HG02642 (cell line): ENCODE measurements around the gene SEMA5B.

Source experiments
- ATAC-seq: cut with Tn5 transposase; IDR thresholded peaks from one replicate; pipeline ENCODE4 v1.9.1; 2021; ENCODE audit warnings: mild to moderate bottlenecking; ENCODE audit not compliant: unreplicated experiment, poor library complexity

Gene SEMA5B

DNA sequence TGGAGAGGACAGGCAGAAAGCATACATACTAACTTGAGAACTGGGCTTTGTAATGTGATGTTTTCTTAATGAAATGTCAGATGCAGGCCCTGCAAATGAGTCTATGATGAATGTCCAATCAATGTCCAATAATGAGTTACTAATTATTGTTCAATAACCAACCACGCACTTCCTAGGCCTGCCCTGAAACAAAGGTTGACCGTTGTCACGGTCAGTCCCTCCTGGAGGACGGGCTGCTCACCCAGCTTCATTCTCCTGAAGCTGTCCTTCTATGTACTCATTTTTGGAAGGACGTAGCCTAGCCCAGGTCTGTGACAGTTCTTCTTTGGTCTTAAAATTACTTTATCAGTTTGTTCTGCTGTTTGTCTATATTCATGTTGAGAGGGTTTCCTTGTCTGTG, 30.9 kb upstream of the SEMA5B start:
- no peak for ATAC-seq

DNA sequence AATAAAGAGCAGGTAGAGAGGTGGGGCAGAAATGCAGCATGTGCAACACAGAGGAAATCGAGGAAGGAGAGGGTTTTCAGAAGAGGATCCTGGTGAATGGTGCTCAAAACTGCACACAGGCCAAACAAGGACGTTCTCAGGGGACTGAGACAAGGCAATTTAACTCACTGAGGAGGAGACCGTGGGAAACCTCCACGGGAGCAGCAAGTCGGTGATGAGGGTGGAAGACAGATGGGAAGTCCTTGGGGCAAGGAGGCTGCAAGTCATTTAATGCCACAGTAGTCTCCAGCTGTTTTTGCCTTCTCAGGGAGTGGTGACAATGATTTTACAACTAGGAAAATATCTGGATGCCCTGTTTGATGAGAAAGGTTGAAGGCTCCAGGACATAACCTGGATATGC, 27.8 kb upstream of the SEMA5B start:
- no peak for ATAC-seq

DNA sequence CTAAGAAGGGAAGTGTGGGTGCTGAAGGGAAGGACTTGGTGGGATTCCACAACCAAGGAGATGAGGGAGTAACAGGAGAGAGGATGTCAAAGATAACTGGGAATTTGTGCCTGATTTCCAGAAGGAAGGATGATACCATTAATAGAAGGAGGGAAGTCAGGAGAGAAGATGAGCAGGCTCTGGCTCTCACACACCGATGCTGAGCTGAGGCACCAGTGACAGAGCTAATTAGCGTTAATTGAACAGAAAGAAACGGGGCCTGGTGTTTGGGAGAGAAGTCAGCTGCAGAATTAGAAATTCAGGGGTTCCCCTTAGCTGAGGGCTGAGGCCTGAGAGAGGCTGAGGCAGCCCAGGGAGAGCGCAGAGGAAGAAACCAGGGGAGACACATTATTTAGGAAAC, 27.4 kb upstream of the SEMA5B start:
- ATAC-seq: no peak

DNA sequence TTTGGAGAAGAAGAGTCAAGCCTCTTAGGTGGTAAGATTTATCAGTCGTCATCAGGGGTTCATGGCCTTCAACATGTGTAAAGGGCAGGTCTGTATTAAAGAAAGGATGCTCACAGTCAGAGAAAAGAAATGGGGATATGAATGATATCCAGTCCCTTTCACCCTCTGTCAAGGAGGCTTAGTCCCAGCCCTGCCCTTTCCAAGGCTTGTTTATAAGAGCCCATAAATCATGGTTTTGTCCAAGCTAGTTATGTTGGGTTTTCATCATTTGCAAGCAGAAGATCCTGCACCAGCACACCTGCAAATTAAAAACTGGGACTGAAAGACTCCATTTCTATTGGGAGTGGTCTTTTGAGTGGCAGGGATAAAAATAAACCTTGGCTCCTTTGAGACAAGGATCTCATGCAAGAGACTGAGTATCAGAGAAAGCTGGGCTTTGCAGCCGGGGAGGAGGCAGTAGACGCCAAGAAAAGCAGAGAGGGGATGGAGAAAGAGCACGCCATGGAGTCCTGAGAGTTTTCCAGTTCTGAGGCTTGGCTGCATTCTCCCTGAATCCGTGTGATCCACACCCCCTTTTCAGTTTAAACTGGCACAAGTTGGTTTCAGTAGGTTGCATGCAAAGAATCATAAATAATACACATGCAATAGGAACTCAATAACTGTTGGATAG, 26.7 kb upstream of the SEMA5B start:
- no peak for ATAC-seq

DNA sequence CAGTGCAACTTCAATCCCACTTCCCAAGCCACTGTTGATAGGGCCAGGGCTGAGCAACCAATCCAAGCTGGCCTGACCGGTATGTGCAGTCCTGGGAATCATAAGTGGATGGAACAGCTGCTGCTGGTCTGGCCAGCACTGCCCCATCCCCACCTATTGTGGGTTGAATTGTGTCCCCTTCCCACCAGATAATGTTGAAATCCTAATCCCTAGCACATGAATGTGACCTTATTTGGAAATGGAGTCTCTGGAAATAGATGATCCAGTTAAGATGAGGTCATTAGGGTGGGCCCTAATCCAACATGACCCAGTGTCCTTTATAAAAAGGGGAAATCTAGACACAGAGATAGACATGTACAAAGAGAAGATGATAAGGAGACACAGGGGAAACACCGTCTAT, 25.5 kb upstream of the SEMA5B start:
- no peak for ATAC-seq

DNA sequence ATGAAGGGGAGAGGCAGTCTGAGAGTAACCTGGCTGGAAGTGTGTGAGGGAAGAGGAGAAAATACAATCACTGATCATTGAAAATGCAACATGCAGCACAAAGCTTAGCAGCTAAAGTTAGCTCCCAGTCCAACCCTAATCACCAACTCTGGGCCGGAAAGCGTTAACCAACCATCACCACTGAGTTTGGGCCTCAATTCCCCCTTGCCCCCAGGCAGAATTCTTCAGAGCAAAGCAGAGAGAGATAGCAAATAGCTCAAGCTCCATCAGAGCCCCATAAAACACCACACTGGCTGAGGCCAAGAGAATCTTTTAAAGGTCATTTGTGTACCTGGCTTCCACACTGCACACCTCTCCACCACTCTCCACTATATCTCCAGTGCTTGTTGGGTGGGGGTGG, 23.1 kb upstream of the SEMA5B start:
- no peak for ATAC-seq

DNA sequence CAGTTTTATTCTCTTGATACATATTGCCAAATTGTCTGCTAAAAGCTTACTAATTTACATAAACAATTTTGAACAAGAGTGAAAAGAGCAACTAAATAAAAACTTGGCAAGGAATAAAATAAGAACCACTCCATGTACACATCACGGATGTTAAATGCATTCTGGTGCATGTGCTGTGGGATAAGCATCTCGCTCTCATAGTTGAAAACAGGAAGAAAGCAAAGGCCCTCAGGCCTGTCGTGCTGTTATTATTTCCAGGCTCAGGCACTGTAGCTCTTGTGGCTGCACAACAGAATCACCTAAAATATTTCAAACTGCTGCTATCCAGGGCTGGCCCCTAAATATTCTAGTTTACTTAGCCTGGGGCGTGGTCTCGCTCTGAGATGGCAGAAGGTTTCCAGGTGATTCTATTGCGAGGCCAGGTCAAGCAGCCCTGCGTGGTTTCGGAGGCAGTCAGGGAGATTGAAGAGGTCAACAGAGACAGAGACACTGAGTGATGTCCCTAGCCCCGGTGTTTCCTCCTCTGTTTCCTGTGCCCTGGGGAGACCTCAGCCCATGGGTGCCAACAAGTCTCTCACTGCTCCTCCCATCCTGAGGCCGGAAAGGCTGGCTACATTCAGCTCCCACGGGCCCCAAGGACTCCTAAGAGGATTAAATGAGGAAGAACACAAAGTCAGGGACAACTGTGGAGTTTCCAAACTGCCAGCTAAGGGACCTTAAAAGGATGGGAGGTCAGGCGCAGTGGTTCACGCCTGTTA, 21.1 kb upstream of the SEMA5B start:
- no peak for ATAC-seq

DNA sequence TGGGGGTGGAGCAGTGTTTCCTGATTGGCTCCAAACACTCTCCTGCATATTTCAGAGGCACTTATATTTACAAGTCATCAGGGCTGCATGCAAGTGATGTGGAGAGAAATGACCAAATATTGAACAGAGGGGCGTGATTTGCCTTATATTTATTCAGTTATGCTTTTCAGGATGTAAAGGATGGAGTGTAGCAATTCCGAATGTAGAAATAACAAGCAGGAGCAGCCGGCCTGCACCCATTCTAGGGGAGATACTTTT, 19.4 kb upstream of the SEMA5B start:
- no peak for ATAC-seq

DNA sequence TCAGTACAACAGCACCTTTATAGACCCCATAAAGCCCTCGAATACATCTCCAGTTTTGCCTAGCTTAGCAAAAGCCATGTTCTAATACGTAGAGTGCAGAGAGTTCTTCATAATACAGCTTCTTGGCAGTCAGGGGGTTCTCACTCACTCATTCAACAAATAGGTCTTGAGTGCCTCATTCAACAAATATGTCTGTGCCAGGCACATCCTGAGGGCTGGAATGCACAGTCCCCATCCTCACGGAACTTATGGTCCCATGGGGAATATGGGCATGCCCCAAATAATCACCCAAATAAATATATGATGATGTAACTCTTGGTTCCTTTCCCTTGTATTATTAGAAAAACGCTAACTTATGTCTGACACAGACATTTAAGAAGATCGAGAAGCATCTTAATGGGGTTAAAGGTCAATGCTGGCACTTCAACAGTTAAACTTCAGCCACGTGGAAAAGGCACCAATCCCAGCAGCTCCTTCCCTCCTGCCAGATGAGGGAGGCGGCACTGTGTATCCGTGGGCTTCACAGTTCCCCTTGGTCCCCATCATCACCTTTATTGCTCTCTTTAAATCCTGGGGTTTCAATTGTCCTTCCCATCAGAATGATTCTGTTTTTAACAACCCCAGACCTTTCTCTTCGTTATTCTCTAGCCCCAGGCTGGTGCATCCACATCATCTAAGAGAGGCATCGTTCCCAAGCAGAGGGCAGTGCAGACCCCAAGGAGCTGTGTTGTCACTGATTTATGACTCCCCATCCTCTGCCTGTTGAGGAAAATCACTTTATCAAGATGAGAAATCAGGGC, 18.9 kb upstream of the SEMA5B start:
- no peak for ATAC-seq

DNA sequence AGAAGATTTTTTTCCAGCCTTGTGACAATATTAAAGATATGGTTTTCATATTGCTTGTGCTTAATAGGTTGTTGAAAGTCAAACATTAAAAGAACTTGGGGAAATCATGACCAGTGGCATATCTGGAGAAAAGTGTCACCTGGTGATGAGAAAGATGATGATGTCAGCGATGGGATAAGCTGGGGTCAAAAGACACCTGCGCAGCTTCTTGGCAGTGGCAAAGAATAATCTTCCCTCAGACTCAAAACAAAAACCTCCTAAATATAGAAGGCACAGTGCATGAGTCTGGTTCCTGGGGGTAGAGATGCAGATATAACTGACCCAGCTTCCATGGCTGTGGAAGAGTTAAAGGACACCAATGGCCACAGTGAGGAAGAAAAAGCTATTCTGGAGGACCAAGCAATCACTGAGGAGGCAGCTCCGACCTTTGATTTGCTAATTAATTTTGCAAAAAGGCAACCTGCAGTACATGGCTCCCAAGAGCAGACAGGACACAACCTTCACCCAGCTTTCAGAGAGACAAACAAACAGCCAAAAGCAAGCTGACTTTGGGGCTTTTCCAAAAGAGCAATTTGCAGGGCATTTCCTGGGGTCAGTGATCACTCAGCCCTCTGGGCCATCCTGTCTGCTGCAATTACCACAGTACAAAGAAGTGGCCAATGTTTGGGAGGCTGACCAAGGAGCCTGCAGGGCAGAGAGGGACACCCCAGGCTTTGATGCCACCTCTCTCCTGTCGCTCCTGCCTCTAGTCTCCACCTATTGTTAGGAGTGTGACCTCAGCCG, 17.6 kb upstream of the SEMA5B start:
- no peak for ATAC-seq

DNA sequence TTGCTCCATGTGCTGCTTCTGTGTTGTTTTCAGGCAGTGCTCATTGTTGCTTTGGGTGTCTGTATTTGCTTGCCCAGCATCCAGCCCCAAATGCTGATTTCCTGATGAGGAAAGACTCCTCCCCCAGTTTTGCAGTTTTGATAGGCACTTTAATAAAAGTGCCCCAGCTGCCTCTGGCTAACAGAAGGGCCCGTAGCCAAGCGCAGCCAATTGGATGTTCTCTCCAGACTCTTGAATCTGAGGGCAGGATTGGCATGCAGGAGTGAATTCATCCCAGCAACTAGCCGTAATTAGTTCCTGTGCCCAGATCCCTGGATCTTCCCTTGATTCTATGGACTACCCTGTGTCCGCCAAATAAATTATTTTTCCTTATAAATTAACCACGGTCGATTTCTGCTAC, 14.8 kb upstream of the SEMA5B start:
- ATAC-seq: no peak

DNA sequence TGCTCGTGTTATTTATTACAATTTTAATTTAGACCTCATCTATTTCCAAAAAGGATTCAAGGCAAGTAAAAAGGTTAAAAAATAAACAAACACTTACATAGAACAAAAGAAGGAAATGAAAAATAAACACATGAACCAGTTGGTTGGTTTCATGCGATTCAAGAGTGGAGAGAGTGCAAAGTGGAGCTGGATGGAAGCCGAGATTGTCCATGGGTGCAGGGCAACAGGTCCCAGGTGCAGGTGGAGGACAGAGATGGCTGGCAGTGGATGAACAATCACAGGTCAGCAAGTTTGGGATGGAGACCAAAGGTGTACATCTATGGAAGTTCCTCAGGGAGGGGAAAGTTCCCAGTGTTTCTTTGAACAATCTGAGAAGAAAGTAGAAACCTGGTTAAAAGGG, 11.6 kb upstream of the SEMA5B start:
- no peak for ATAC-seq

DNA sequence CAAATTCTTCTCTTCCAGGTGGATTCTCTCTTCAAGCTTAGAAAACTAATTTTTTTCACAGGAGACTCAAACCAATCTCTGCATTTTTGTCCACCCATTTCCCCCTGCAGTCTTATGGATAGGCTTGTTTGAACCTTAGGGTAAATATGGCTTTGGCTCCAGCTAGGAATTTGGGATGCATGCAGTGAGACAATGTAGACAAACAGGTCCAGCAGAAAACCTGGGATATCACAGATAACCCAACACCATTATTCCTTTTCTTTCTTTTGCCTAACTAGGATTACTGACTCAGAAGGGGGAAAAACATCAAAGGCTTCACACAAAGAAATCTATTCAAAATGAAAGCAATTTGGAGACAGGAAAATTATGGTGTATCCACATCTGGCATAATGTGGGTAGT, 11.2 kb upstream of the SEMA5B start:
- ATAC-seq: no peak

DNA sequence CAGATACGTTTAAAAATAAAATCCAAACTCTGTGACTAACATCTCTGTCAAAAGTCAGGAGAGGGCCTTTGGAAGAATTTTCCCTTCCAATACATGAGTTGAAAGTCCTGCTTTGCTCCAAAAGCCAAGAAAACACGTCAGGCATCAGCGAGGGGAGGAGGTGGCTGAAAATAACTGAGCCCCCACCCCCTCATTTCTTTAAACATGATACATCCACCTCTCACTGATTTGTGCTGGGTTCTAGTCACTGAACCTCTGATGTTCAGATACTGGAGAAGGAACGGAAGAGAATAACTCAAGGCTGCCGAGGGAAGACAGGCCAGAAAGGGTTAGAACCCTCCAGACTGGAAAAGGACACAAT, 9.4 kb upstream of the SEMA5B start:
- no peak for ATAC-seq

DNA sequence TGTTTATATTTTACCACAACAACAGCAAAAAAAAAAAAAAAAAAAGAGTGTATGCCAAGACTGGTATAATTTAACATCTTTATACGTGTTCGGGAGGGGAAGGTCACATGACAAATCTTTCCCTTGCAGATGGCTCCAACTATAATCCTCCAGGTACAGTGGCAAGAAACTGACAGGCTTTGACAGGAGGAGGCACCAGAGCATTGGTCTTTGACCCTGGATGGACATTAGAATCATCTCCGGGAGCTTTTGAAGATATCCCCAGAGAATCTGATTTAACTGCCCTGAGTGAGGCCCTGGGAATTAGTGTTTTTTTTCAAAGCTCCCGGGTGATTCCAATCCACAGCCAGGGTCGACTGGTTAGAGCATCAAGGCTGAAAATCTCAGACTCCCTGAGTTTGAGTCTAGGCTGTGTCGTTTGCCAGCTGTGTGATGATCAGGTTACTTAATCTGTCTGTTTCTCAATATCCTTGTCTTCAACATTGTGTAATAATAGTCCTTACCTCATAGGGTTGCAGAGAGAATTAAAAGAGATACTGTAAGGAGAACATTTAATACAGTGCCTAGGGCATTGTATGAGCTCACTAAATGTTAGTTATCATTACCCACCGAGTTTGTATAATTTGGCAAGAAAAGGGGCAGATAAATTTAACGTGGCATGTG, 8.9 kb upstream of the SEMA5B start:
- ATAC-seq: no peak

DNA sequence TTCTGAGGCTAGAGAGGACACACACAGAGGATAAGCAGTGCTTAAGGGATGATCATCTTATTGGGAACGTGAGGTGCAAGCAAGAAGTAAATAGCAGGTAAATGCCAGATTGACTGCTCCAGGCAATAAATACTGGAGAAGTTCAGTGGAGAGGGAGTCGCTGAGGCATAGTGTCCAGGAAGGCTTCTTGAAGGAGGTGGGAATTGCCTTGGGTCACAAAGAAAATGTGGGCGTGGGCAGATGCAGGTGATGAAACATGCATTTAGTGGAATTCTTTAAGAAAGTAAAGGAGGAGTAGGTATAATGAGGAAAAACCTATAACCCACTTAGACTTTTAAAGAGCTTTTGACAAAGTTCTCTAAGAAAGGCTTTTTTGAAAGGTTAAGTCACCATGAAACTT, 7.4 kb upstream of the SEMA5B start:
- no peak for ATAC-seq

DNA sequence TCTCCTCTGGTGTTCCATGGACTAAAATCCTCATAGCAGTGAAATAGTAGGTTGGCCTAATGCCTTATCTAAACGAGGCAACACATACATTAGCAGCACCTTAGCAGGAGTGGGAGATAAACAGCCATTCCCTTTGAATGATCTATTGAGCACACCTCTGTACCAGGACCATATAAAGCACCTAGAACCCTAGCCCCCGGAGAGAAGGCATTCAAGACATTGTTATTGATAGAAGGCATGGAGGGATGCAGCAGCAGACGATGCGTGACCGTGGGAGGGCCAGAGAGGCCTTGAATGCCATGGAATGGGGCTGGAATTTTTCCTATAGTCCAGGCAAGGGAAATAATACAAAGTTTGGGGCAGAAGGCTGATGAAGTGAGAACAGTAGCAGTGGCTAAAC, 6.6 kb upstream of the SEMA5B start:
- no peak for ATAC-seq

DNA sequence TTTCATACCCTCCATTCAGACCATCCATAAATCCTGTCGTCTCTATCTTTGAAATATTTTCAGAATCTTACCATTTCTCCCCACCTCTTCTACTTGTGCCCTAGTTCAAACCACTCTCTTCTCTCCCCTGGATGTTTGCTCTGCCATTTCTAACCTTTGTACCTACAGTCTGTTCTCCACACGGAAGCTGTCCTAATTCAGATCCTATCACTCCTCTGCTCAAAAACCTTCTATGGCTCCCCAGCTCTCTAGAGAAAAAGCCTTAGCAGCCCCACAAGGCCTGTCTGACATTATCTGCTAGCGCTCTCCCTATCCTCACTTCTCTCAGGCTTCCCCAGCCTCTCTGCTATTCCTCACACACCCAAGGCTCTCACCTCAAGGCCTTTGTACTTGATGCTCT, 4.5 kb upstream of the SEMA5B start:
- ATAC-seq: no peak

DNA sequence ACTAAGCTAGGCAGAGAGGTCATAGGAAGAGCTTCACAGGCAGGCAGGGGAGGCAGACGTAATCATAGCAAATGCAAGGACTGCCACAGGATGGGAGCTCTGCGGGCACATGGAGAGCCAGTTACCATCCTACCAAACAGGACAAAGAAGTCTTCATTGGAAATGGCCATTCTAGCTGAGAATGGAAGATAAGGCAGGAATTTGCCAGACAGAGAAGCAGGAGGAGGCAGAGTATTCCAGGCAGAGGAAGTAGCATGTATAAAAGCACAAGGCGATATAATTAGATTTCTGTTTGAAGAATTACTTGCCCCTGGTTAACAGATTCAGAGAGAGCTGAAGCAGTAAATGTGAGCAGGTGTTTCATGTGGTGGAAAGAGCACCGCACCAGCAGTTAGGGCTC, 3.5 kb upstream of the SEMA5B start:
- no peak for ATAC-seq

DNA sequence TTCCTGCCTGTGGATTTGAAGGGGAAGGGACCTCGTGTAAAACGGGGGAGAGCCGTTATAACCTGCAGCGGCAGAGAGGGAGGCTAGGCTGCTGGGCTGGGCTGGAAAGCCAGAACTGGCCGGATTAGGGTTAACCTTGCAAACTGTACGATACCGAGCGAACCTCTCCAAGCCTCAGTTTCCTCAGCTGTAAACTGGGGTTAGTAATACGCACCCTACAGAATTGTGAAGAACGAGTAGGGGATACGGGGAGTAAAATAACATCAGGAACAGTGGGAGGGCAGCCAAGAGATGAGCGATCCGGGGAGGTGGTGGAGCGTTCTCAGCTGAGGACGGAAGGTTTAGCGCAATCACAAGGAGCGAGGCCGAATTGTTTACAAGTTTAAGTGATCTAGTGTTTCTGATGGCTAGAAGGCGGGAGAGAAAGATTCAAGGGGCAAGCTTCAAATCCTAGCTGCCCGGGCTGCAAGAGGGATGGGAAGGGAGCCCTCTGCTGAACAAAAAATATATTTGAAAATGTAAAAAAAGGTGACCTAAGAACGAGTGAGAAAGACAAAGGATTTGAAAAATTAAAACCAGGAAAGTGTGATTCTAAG, 768 bp upstream of the SEMA5B start:
- ATAC-seq: no peak
